ENCODE measurements around the gene RAPGEF2. TPM values are rescaled to one million over a fixed set of nuclear protein-coding genes. Genes with fewer than 3 reads are reported as not detected.

The RAPGEF2 gene
- total and polyA plus RNA-seq, 10 donors: 4.4 to 115 (median 91.0) TPM

- no peak overlapping the region for H3K4me3 ChIP-seq
Measured at GRCh38 chr4:159326480-159326879, 223.6 kb downstream of the RAPGEF2 start.

GRCh38 chr4:159328766-159329165 lies 225.9 kb downstream of the RAPGEF2 start:
- intact Hi-C loops (cut with DNase I; ENCODE audit: low total_unique reads): no loop called here
- TF ChIP-seq POLR2A (IDR thresholded peaks at IDR 0.05) (no peak), CTCF (IDR thresholded peaks at IDR 0.05 in 8 of 11, conservative IDR thresholded peaks at IDR 0.05 in 3 of 11) (no peak), POLR2AphosphoS5 (IDR thresholded peaks at IDR 0.05) (no peak)
- no peaks in the 10 kb centered on the region for H3K4me1 ChIP-seq
- H3K4me3 ChIP-seq: no peak overlapping the region
- no peak for DNase-seq
- H3K9me3 ChIP-seq: no peaks in the 10 kb centered on the region
- peaks cover 0 to 59% (median 26%) of the 10 kb centered on the region in 6 donors for H3K36me3 ChIP-seq
- H3K27me3 ChIP-seq (replicated peaks in 1 of 7): no peaks in the 10 kb centered on the region
- 94 to 98% (median 95%) methylated on average over 2 of the region's 2 CpGs for WGBS, 5 donors
- H3K27ac ChIP-seq: no peak overlapping the region

More at GRCh38 chr4:159326480-159326879, 223.6 kb downstream of the RAPGEF2 start:
- no peaks in the 10 kb centered on the region for H3K4me1 ChIP-seq
- H3K36me3 ChIP-seq: peaks cover 0 to 59% (median 30%) of the 10 kb centered on the region in 6 donors
- H3K9me3 ChIP-seq: no peaks in the 10 kb centered on the region
- no peak for DNase-seq
- TF ChIP-seq POLR2AphosphoS5 (IDR thresholded peaks at IDR 0.05) (no peak), CTCF (IDR thresholded peaks at IDR 0.05 in 8 of 11, conservative IDR thresholded peaks at IDR 0.05 in 3 of 11) (no peak), POLR2A (IDR thresholded peaks at IDR 0.05) (no peak)
- no peak overlapping the region for H3K27ac ChIP-seq
- intact Hi-C loops (cut with DNase I; ENCODE audit: low total_unique reads): no loop called here
- no peaks in the 10 kb centered on the region for H3K27me3 ChIP-seq (replicated peaks in 1 of 7)

- H3K36me3 ChIP-seq: peaks cover 0 to 83% (median 35%) of the 10 kb centered on the region in 6 donors
- WGBS, 5 donors: 53 to 91% (median 85%) methylated on average over 1 of the region's 1 CpG
Measured at GRCh38 chr4:159334461-159334860, 231.6 kb downstream of the RAPGEF2 start.

GRCh38 chr4:159337041-159337440 lies 234.2 kb downstream of the RAPGEF2 start:
- Histone ChIP-seq H3K4me3 (no peak overlapping the region), H3K27me3 (replicated peaks in 1 of 7) (no peaks in the 10 kb centered on the region), H3K27ac (no peak overlapping the region), H3K36me3 (peaks cover 0 to 83% (median 37%) of the 10 kb centered on the region in 6 donors), H3K4me1 (no peaks in the 10 kb centered on the region), H3K9me3 (no peaks in the 10 kb centered on the region)
- DNase-seq: no peak
- no peak for TF ChIP-seq POLR2A (IDR thresholded peaks at IDR 0.05)
- TF ChIP-seq POLR2AphosphoS5 (IDR thresholded peaks at IDR 0.05): no peak
- no peak for TF ChIP-seq CTCF (IDR thresholded peaks at IDR 0.05 in 8 of 11, conservative IDR thresholded peaks at IDR 0.05 in 3 of 11)
- WGBS, 5 donors: 93 to 97% (median 95%) methylated on average over 2 of the region's 2 CpGs
- intact Hi-C loops (cut with DNase I; ENCODE audit: low total_unique reads): no loop called here

More at GRCh38 chr4:159334461-159334860, 231.6 kb downstream of the RAPGEF2 start:
- DNase-seq: no peak
- Histone ChIP-seq H3K4me3 (no peak overlapping the region), H3K27ac (peak overlapping the region in 3 of 8 donors; percentile 26 to 58 (median 37)), H3K4me1 (no peaks in the 10 kb centered on the region), H3K27me3 (replicated peaks in 1 of 7) (no peaks in the 10 kb centered on the region), H3K9me3 (no peaks in the 10 kb centered on the region)
- intact Hi-C loops (cut with DNase I; ENCODE audit: low total_unique reads): no loop called here
- TF ChIP-seq CTCF (IDR thresholded peaks at IDR 0.05 in 8 of 11, conservative IDR thresholded peaks at IDR 0.05 in 3 of 11) (no peak), POLR2A (IDR thresholded peaks at IDR 0.05) (no peak), POLR2AphosphoS5 (IDR thresholded peaks at IDR 0.05) (no peak)

Measured in spleen (tissue), 11 donors.